Posterior vena cava (tissue), 2 donors: ENCODE measurements around the gene LDHD. TPM values are rescaled to one million over a fixed set of nuclear protein-coding genes. Genes with fewer than 3 reads are reported as not detected.

Source experiments
- DNase-seq: peaks from one replicate; pipeline ENCODE4 v3.0.0-alpha.2; 2020; ENCODE audit warnings: low spot score
- intact Hi-C, 2 donors: fragments of 100-400 bp; cut with DNase I; formaldehyde crosslinking; loops; one replicate each; pipeline versions ENCODE4 v1.14.1 to v1.14.2; 2022 to 2023
- total RNA-seq, 2 donors: library from RNA; stranded (reverse); fragmentation: NEBNext Ultra II Directional; extraction: Animal tissue kit (Norgen Biotek cat#: 25700); gene quantifications; one replicate each; pipeline ENCODE4 v1.2.1, GENCODE V29; 2021
- donor health status: DM: yes; HTN: yes; CAD: no.
- donor health status: DM: yes; HTN: yes; CAD: no.

LDHD gene
- total RNA-seq, 2 donors from 2014 or later, result 0.52 to 2.3 TPM

- intact Hi-C loops, result no loop called here
- DNase-seq, result no peak
Observed at GRCh38 chr16:75087375-75087979, 29.1 kb downstream of the LDHD start.

- intact Hi-C loops, result no loop called here
- DNase-seq, result no peak
Observed at GRCh38 chr16:75086688-75087374, 29.7 kb downstream of the LDHD start.

GRCh38 chr16:75086281-75086680, 30.3 kb downstream of the LDHD start:
- intact Hi-C loops, result no loop called here
- DNase-seq, result no peak

- DNase-seq, result no peak
- intact Hi-C loops, result no loop called here
Observed at GRCh38 chr16:75085556-75085955, 31.0 kb downstream of the LDHD start.

GRCh38 chr16:75083813-75084212, 32.8 kb downstream of the LDHD start:
- intact Hi-C loops, result no loop called here
- no peak for DNase-seq

- intact Hi-C loops, result no loop called here
- peak; percentile 31 for DNase-seq
Observed at GRCh38 chr16:75081179-75081859, 35.3 kb downstream of the LDHD start.

- DNase-seq, result peak; percentile 26
- intact Hi-C loops, result no loop called here
Observed at GRCh38 chr16:75080205-75081029, 36.2 kb downstream of the LDHD start.

- intact Hi-C loops, result loop anchor here in 1 of 2 donors (10.0 kb wide), 1 partner anchor 1525 kb away; no protein-coding TSS in a partner anchor
- no peak for DNase-seq
Observed at GRCh38 chr16:75079346-75079926, 37.1 kb downstream of the LDHD start.

GRCh38 chr16:75078886-75079285, 37.7 kb downstream of the LDHD start:
- intact Hi-C loops, result loop anchor here in 1 of 2 donors (10.0 kb wide), 1 partner anchor 1526 kb away; no protein-coding TSS in a partner anchor
- no peak for DNase-seq

GRCh38 chr16:75075688-75076268, 40.8 kb downstream of the LDHD start:
- DNase-seq, result no peak
- intact Hi-C loops, result loop anchor here in 1 of 2 donors (10.0 kb wide), 1 partner anchor 1529 kb away; no protein-coding TSS in a partner anchor

- DNase-seq, result peak; percentile 84
- intact Hi-C loops, result loop anchor here in 1 of 2 donors (1.0 to 10.0 kb wide), 2 partner anchors 29 to 1530 kb away; no protein-coding TSS in a partner anchor
Observed at GRCh38 chr16:75074920-75075687, 41.5 kb downstream of the LDHD start.

GRCh38 chr16:75074304-75074793, 42.2 kb downstream of the LDHD start:
- intact Hi-C loops, result loop anchor here in 1 of 2 donors (1.0 to 10.0 kb wide), 2 partner anchors 30 to 1530 kb away; no protein-coding TSS in a partner anchor
- DNase-seq, result no peak

- intact Hi-C loops, result loop anchor here in 1 of 2 donors (1.0 to 10.0 kb wide), 2 partner anchors 31 to 1531 kb away; no protein-coding TSS in a partner anchor
- DNase-seq, result no peak
Observed at GRCh38 chr16:75073545-75074303, 42.9 kb downstream of the LDHD start.

GRCh38 chr16:75072239-75072947, 44.2 kb downstream of the LDHD start:
- intact Hi-C loops, result loop anchor here in 1 of 2 donors (1.0 to 10.0 kb wide), 2 partner anchors 40 to 1532 kb away; no protein-coding TSS in a partner anchor

GRCh38 chr16:75071621-75072020, 45.0 kb downstream of the LDHD start:
- DNase-seq, result no peak
- intact Hi-C loops, result loop anchor here in 1 of 2 donors (1.0 to 10.0 kb wide), 2 partner anchors 39 to 1533 kb away; no protein-coding TSS in a partner anchor

More at GRCh38 chr16:75072239-75072947, 44.2 kb downstream of the LDHD start:
- no peak for DNase-seq
